Stomach (tissue), 4 donors: ENCODE results near the gene COL11A2.

Source experiments
- POLR2A ChIP-seq, 4 donors: fragments of 450-650 bp; IDR thresholded peaks; one replicate each; pipeline ENCODE4 v1.6.1; 2016; ENCODE audit warnings: antibody characterized with exemption in 4 of 4, control low read depth in 2 of 4, mild to moderate bottlenecking in 1 of 4, moderate library complexity in 1 of 4
- POLR2AphosphoS5 ChIP-seq, 3 donors: sonication (generic); formaldehyde crosslinking; IDR thresholded peaks; one replicate each; pipeline ENCODE4 v1.6.1; 2016; ENCODE audit warnings: antibody characterized with exemption in 3 of 3
- TF ChIP-seq, protein P1 (sequence below), 7 experiments: fragments of 450-650 bp in 4 of 7; fragments of 200-600 bp in 3 of 7; sonication (generic) in 3 of 7; IDR thresholded peaks; one replicate each; pipeline ENCODE4 v1.5.1; 2016 to 2019; ENCODE audit warnings: antibody characterized with exemption in 7 of 7, control low read depth in 2 of 7, mild to moderate bottlenecking in 1 of 7

DNA sequence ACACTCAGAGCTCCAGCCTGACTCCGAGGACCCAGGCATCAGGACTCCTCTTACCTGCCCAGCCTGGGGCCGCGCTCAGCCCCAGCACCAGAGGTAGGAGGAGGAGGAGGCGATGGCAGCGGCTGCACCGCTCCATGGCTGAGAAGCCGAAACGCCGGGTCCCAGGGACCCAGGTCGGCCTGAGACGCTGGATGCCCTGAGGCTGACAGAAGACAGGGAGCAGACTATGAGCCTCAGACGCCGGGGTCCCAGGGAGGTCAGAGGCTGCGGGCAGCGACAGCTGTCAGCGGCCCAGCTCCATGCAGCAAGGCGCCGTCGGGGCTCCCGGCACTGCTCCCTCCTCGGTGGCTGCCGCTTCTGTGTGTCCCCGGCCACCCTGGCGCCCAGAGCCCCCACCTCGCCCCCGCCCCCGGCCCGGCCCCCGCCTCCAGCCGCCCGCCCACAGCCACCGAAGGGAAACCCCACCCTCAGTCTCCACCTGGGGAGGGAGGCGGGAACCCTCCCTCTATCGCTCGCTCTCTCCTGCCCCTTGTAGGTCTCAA is at the start of gene COL11A2:
- no peak for TF ChIP-seq POLR2AphosphoS5 (IDR thresholded peaks at IDR 0.05)
- TF ChIP-seq, protein P1, sequence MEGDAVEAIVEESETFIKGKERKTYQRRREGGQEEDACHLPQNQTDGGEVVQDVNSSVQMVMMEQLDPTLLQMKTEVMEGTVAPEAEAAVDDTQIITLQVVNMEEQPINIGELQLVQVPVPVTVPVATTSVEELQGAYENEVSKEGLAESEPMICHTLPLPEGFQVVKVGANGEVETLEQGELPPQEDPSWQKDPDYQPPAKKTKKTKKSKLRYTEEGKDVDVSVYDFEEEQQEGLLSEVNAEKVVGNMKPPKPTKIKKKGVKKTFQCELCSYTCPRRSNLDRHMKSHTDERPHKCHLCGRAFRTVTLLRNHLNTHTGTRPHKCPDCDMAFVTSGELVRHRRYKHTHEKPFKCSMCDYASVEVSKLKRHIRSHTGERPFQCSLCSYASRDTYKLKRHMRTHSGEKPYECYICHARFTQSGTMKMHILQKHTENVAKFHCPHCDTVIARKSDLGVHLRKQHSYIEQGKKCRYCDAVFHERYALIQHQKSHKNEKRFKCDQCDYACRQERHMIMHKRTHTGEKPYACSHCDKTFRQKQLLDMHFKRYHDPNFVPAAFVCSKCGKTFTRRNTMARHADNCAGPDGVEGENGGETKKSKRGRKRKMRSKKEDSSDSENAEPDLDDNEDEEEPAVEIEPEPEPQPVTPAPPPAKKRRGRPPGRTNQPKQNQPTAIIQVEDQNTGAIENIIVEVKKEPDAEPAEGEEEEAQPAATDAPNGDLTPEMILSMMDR (IDR thresholded peaks at IDR 0.05): no peak
- TF ChIP-seq POLR2A (IDR thresholded peaks at IDR 0.05): no peak
